Measurements from ENCODE around the gene CHST10.

The CHST10 gene

DNA sequence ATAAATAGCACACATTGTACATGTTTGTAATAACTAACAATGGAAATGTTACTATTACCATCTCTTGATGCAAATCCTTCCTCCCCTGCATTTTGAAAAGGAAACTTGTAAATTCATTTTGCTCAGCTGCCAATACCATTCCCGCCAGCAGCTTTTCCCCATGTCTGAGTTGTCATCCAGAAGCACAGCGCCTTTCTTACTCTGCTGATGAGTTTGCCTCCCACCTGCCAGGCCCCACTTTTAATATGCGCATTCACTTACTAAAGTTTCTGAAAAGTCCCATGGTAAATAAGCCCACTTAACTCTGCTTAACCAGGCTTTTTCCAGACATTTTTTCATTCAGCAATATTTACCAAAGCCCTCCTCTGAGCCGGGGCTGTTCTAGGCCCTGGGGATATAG lies 3.9 kb downstream of the CHST10 start:
- FAIRE-seq: no peak

DNA sequence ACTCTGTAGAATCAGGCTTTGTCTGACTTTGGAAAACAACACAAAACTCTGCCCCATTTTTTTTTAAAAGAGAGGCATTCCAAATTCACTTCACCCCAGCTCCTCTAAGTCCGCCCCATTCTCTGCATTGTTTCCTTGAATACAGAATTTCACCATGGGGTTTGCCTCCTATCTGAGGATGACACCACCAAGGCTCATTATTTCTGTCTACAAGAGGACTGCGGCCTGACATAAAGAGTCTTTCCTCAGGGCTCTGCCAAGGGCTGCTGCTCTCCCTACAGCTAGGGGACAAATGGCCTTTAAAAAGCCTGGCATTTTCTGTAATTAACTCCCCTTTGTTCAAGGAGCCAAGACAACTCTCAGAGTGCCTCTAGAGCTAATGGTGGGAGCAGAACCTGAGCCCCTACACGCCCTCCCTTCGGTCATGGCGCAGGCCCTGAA lies 4.6 kb downstream of the CHST10 start:
- FAIRE-seq: no peak

DNA sequence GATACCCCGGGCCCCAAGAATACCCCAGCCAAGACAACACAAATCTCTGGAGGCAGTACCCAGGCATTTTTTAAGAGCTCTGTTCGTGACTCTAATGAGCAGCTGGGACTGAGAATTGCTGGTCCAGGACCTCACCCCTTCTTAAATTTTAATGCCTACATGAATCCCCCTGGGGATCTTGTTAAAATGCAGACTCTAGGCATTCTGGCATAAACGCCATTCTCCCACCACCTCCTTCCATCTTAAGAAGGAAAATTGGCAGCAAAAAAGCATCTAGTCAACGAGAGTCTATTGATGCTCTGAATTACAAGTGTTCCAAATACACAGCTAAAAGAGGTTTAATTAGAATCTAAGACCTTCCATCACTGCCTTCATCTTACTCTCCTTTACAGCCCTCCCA lies 5.0 kb downstream of the CHST10 start:
- FAIRE-seq: no peak

DNA sequence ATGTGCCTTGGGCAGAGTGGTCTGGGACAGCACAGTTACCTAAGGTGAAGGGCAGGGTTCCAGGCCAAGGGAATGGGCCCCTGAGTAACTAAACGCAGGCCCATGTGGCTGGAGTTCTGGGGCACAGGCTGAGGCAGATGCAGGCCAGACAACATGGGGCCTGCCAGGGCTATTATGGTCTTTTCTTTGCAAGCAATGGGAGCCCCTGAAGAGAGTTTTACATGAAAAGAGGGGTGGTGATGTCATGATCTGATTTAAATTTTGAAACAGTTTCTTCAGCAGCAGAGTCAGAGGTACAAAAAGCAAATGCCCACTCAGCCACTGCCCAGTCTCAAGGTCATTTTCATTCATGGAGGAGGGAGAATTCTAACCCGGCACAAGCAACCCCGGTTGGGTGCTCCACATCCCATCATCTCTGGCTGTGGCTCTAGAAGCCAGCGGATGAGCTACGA lies 5.6 kb downstream of the CHST10 start:
- FAIRE-seq: no peak

GRCh38 chr2:100409975-100410647 lies 7.4 kb downstream of the CHST10 start:
- FAIRE-seq: no peak

DNA sequence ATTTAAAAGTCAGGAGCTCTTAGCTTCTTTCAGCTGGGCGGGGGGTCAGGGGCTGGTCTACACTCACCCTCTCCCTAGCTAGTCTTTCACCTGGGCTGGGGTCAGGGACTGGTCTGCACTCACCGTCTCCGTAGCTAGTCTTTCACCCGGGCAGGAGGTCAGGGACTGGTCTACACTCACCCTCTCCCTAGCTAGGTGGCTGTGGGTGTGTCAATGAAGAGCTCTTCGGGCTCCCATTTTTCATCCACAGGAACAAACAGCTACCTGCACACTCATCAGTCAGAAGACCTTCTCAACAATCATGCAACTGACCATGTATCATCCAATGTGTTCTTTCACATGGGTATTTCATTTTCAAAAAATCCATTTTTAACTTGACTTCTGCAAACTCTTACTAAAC lies 8.0 kb downstream of the CHST10 start:
- no peak for FAIRE-seq

DNA sequence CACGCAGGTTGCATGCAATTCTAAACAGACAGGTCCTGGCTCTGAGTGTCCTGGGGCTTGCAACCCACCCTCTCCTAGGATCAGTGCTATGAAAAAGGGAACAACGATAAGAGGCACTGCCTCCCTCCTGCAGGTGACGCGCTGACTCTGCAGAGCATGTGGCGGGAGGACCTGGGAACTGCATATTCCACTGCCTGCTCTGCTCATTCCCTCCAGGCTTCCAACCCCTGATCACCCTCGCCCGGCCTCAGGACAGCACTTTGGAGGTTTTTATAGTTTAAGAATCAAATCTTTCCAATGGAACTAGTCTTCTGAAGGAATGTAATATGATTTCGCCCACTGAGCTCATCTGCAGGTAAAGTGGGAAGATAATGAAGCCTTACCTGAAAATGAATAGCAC lies 8.5 kb downstream of the CHST10 start:
- FAIRE-seq: no peak

- no peak for FAIRE-seq
Observed at GRCh38 chr2:100408104-100408503, 9.4 kb downstream of the CHST10 start.

GRCh38 chr2:100407563-100407962 lies 9.9 kb downstream of the CHST10 start:
- FAIRE-seq: no peak

- no peak for FAIRE-seq
Observed at GRCh38 chr2:100407073-100407472, 10.4 kb downstream of the CHST10 start.

GRCh38 chr2:100406120-100406508 lies 11.4 kb downstream of the CHST10 start:
- no peak for FAIRE-seq

GRCh38 chr2:100405403-100406119 lies 11.9 kb downstream of the CHST10 start:
- no peak for FAIRE-seq

- FAIRE-seq: no peak
Observed at GRCh38 chr2:100404411-100404810, 13.1 kb downstream of the CHST10 start.

GRCh38 chr2:100403722-100404121 lies 13.7 kb downstream of the CHST10 start:
- FAIRE-seq: no peak

DNA sequence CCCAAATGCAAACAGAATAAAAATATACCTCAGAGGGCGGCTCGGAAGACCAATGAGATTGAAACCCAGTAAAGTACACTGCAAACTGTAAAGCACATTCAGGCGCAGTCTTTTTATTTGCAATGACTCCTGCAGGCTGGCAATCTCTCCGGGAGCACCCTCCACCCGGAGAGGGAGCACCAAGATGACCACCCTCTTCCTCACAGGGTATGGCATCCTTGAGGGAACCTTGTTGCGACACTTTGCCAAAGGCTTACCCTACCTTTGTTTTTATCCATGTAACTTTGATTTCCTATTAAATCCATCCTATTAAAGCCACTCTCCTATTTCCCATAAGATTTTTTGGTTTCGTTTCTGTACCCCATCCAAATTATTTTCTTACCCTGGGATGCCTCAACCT lies 16.2 kb downstream of the CHST10 start:
- FAIRE-seq: no peak

GRCh38 chr2:100399714-100400113 lies 17.8 kb downstream of the CHST10 start:
- no peak for FAIRE-seq

- FAIRE-seq: no peak
Observed at GRCh38 chr2:100397976-100398375, 19.5 kb downstream of the CHST10 start.

DNA sequence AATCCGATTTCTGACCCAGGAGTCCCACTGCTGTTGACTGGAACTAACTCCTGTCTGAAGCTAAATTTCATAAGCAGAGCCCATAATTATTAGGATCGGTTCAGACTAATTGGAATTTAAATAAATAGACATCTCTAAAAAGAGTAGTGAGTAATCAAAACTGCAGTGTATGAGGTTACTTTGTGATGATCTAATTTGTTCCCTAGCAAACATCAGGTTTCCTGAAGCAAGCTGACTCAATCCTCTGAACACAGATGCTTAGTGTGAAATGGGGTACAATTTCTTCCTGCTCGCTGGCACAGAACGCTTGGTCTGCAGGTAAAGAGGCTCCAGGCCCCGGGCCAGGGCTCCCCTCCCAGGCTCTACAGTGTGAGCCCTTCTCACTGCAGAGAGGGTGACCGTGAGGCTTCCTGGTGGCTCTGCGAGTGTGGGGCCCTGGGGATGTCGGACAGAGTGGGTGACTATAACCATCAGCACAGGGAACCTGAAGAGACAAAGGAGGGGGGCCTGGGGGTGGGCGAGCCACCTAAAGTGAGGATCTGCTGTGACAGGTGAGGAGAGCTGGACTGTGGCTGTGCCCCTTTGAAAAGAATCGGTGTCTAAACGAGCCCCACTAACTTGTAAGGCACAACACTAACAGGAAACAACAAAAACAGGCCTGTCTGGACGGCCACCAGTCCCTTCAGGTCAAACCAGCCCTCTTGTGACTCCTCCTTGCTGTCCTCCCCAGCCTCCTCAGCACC lies 20.2 kb downstream of the CHST10 start:
- no peak for FAIRE-seq

GRCh38 chr2:100396483-100396882 lies 21.0 kb downstream of the CHST10 start:
- no peak for FAIRE-seq

- FAIRE-seq: no peak
Observed at GRCh38 chr2:100395532-100396350, 21.7 kb downstream of the CHST10 start.

GRCh38 chr2:100394111-100394641 lies 23.3 kb downstream of the CHST10 start:
- FAIRE-seq: no peak

- no peak for FAIRE-seq
Observed at GRCh38 chr2:100393362-100393761, 24.1 kb downstream of the CHST10 start.

- no peak for FAIRE-seq
Observed at GRCh38 chr2:100392715-100393114, 24.8 kb downstream of the CHST10 start.

Data from endometrium (tissue), 2 donors.